OCI-LY3 (cell line): ENCODE data around the gene ZGLP1.

Source experiments
- H2AFZ ChIP-seq: fragments of 200-600, 300-600 bp; shearing (Covaris generic); 2 replicates; pipeline ENCODE4 v1.6.0; 2014; ENCODE audit warnings: antibody characterized with exemption, low read depth, low read length
- H3K27ac ChIP-seq: fragments of 200-600, 300-600 bp; sonication (generic); 2 replicates; pipeline ENCODE4 v1.5.1; 2014; ENCODE audit warnings: mild to moderate bottlenecking, low read length, moderate library complexity, mixed read lengths
- H3K27me3 ChIP-seq: fragments of 200-600, 300-600 bp; sonication (generic); 2 replicates; pipeline ENCODE4 v1.6.1; 2014; ENCODE audit warnings: low read depth, low read length, mixed read lengths
- H3K36me3 ChIP-seq: fragments of 200-600, 300-600 bp; sonication (generic); replicated peaks from 2 replicates; pipeline ENCODE3; 2014; ENCODE audit warnings: low read depth, low read length, mixed read lengths
- H3K4me1 ChIP-seq: fragments of 300-600, 200-600 bp; sonication (generic); 2 replicates; pipeline ENCODE4 v1.6.1; 2014; ENCODE audit warnings: low read length, mixed read lengths
- H3K4me2 ChIP-seq: fragments of 200-600, 300-600 bp; sonication (generic); 2 replicates; pipeline ENCODE4 v1.6.1; 2014; ENCODE audit warnings: low read length, mixed read lengths
- H3K4me3 ChIP-seq: fragments of 300-600, 200-600 bp; sonication (generic); 2 replicates; pipeline ENCODE4 v1.5.1; 2014; ENCODE audit warnings: antibody characterized with exemption, mild to moderate bottlenecking, low read length, moderate library complexity
- H3K79me2 ChIP-seq: fragments of 300-600, 200-600 bp; shearing (Covaris generic); 2 replicates; pipeline ENCODE4 v1.6.1; 2014; ENCODE audit warnings: mild to moderate bottlenecking, low read length, mixed read lengths
- H3K9ac ChIP-seq: fragments of 300-600, 200-600 bp; shearing (Covaris generic); 2 replicates; pipeline ENCODE4 v1.6.0; 2014; ENCODE audit warnings: mild to moderate bottlenecking, low read length, moderate library complexity
- H3K9me3 ChIP-seq: fragments of 200-600, 300-600 bp; shearing (Covaris generic); 2 replicates; pipeline ENCODE4 v1.6.1; 2014; ENCODE audit warnings: low read length, mixed read lengths; ENCODE audit not compliant: insufficient read depth
- H4K20me1 ChIP-seq: fragments of 200-600, 300-600 bp; sonication (generic); 2 replicates; pipeline ENCODE4 v1.6.1; 2016; ENCODE audit warnings: low read length, mixed read lengths; ENCODE audit not compliant: insufficient read depth
- CTCF ChIP-seq: fragments of 200-600, 300-600 bp; sonication (generic); IDR thresholded peaks from 2 replicates; pipeline ENCODE4 v1.5.1; 2014; ENCODE audit warnings: antibody characterized with exemption, low read length, low read depth
- EZH2phosphoT487 ChIP-seq: fragments of 200-600 bp; shearing (Covaris generic); IDR thresholded peaks from 2 replicates; pipeline ENCODE4 v1.6.1; 2018; ENCODE audit warnings: antibody characterized with exemption, mixed run types, low read depth

The ZGLP1 gene

GRCh38 chr19:10327793-10328192, 18.2 kb upstream of the ZGLP1 start:
- Histone ChIP-seq H3K9ac (no peak overlapping the region), H3K36me3 (peaks cover 60% of the 10 kb centered on the region), H3K27me3 (no peaks in the 10 kb centered on the region), H3K4me2 (no peak overlapping the region), H4K20me1 (peaks cover 18% of the 10 kb centered on the region), H2AFZ (no peak overlapping the region), H3K79me2 (peaks cover 58% of the 10 kb centered on the region), H3K9me3 (no peaks in the 10 kb centered on the region), H3K4me1 (peaks cover 8% of the 10 kb centered on the region), H3K27ac (no peak overlapping the region), H3K4me3 (no peak overlapping the region)
- TF ChIP-seq CTCF (no peak), EZH2phosphoT487 (no peak)

- Histone ChIP-seq H3K4me1 (no peaks in the 10 kb centered on the region), H3K27ac (no peak overlapping the region), H3K27me3 (no peaks in the 10 kb centered on the region), H3K4me2 (no peak overlapping the region), H3K9ac (no peak overlapping the region), H3K36me3 (peaks cover 72% of the 10 kb centered on the region), H4K20me1 (peaks cover 7% of the 10 kb centered on the region; the same call in 1 of the 2 replicates), H3K79me2 (peaks cover 39% of the 10 kb centered on the region), H3K9me3 (no peaks in the 10 kb centered on the region), H3K4me3 (no peak overlapping the region), H2AFZ (no peak overlapping the region)
- TF ChIP-seq CTCF (no peak), EZH2phosphoT487 (no peak)
Observed at GRCh38 chr19:10325732-10326131, 16.1 kb upstream of the ZGLP1 start.

GRCh38 chr19:10321874-10322835, 12.5 kb upstream of the ZGLP1 start:
- H3K4me2 ChIP-seq, result no peak overlapping the region
- no peaks in the 10 kb centered on the region for H3K27me3 ChIP-seq
- TF ChIP-seq CTCF (no peak), EZH2phosphoT487 (no peak)
- H3K79me2 ChIP-seq, result peaks cover 3% of the 10 kb centered on the region; the same call in 1 of the 2 replicates
- no peak overlapping the region for H3K27ac ChIP-seq
- H3K36me3 ChIP-seq, result peaks cover 59% of the 10 kb centered on the region
- no peaks in the 10 kb centered on the region for H4K20me1 ChIP-seq
- no peaks in the 10 kb centered on the region for H3K9me3 ChIP-seq
- no peak overlapping the region for H3K9ac ChIP-seq
- no peaks in the 10 kb centered on the region for H3K4me1 ChIP-seq
- H3K4me3 ChIP-seq, result no peak overlapping the region
- H2AFZ ChIP-seq, result no peak overlapping the region

GRCh38 chr19:10321417-10321797, 11.8 kb upstream of the ZGLP1 start:
- H3K27me3 ChIP-seq, result no peaks in the 10 kb centered on the region
- H3K27ac ChIP-seq, result no peak overlapping the region
- no peak overlapping the region for H3K9ac ChIP-seq
- peaks cover 63% of the 10 kb centered on the region for H3K36me3 ChIP-seq
- H3K4me2 ChIP-seq, result no peak overlapping the region
- H3K9me3 ChIP-seq, result no peaks in the 10 kb centered on the region
- H3K4me3 ChIP-seq, result no peak overlapping the region
- no peak overlapping the region for H2AFZ ChIP-seq
- H4K20me1 ChIP-seq, result no peaks in the 10 kb centered on the region
- no peaks in the 10 kb centered on the region for H3K79me2 ChIP-seq
- TF ChIP-seq EZH2phosphoT487 (no peak), CTCF (no peak)
- H3K4me1 ChIP-seq, result peaks cover 3% of the 10 kb centered on the region
